AG08395 (cell line): ENCODE results near the gene RNFT1.
"Not testable (repeated sequence)": the region's sequence is repeated elsewhere in the genome, so short reads cannot be mapped to it uniquely, and the experiment has no call there.

Experiments used
- DNase-seq: peaks from one replicate; pipeline ENCODE4 v3.0.0; 2012; ENCODE audit warnings: mixed read lengths, low spot score

The RNFT1 gene

GRCh38 chr17:59964482-59965328 lies at the start of gene RNFT1:
TSS of gene RNFT1 (minus strand) at chr17:59964740. CDS start at chr17:59964663, 77 bp downstream.
- DNase-seq, result peak; percentile 93

GRCh38 chr17:60009326-60009725 lies 44.8 kb upstream of the RNFT1 start:
- DNase-seq, result not testable (repeated sequence)

GRCh38 chr17:60008377-60008776 lies 43.8 kb upstream of the RNFT1 start:
- not testable (repeated sequence) for DNase-seq

GRCh38 chr17:60006160-60006559 lies 41.6 kb upstream of the RNFT1 start:
- DNase-seq, result no peak

GRCh38 chr17:60004561-60004960 lies 40.0 kb upstream of the RNFT1 start:
- DNase-seq, result not testable (repeated sequence)

GRCh38 chr17:60002405-60002804 lies 37.9 kb upstream of the RNFT1 start:
- not testable (repeated sequence) for DNase-seq

- DNase-seq, result not testable (repeated sequence)
These were observed 32.1 kb upstream of the RNFT1 start for GRCh38 chr17:59996608-59997007.

- DNase-seq, result not testable (repeated sequence)
These were observed 10.6 kb upstream of the RNFT1 start for GRCh38 chr17:59975166-59975565.

GRCh38 chr17:59973483-59973882 lies 8.9 kb upstream of the RNFT1 start:
- DNase-seq, result not testable (repeated sequence)

- DNase-seq, result no peak
These were observed 8.2 kb upstream of the RNFT1 start for GRCh38 chr17:59972778-59973177.

GRCh38 chr17:59971771-59972170 lies 7.2 kb upstream of the RNFT1 start:
- DNase-seq, result not testable (repeated sequence)

- DNase-seq, result peak; percentile 54
These were observed 630 bp downstream of the RNFT1 start for GRCh38 chr17:59963738-59964481.

- no peak for DNase-seq
These were observed 1.7 kb downstream of the RNFT1 start for GRCh38 chr17:59962739-59963318.

GRCh38 chr17:59959574-59959973 lies 5.0 kb downstream of the RNFT1 start:
- DNase-seq, result not testable (repeated sequence)

GRCh38 chr17:59954856-59955255 lies 9.7 kb downstream of the RNFT1 start:
- DNase-seq, result no peak

GRCh38 chr17:59950049-59950448 lies 14.5 kb downstream of the RNFT1 start:
- DNase-seq, result no peak

GRCh38 chr17:59947310-59947709 lies 17.2 kb downstream of the RNFT1 start:
- DNase-seq, result not testable (repeated sequence)

- not testable (repeated sequence) for DNase-seq
These were observed 18.1 kb downstream of the RNFT1 start for GRCh38 chr17:59946433-59946832.

- DNase-seq, result no peak
These were observed 23.4 kb downstream of the RNFT1 start for GRCh38 chr17:59941131-59941530.

- not testable (repeated sequence) for DNase-seq
These were observed 23.8 kb downstream of the RNFT1 start for GRCh38 chr17:59940697-59941096.

GRCh38 chr17:59933317-59933716 lies 31.2 kb downstream of the RNFT1 start:
- not testable (repeated sequence) for DNase-seq

GRCh38 chr17:59930768-59931167 lies 33.8 kb downstream of the RNFT1 start:
- DNase-seq, result not testable (repeated sequence)

- not testable (repeated sequence) for DNase-seq
These were observed 34.4 kb downstream of the RNFT1 start for GRCh38 chr17:59930121-59930520.
